ENCODE data around the gene FMN2. TPM values are rescaled to one million over a fixed set of nuclear protein-coding genes. Genes with fewer than 3 reads are reported as not detected.

FMN2 gene
- total RNA-seq, 4 donors from 2014 or later = 3.6 to 35.5 (median 5.6) TPM

DNA sequence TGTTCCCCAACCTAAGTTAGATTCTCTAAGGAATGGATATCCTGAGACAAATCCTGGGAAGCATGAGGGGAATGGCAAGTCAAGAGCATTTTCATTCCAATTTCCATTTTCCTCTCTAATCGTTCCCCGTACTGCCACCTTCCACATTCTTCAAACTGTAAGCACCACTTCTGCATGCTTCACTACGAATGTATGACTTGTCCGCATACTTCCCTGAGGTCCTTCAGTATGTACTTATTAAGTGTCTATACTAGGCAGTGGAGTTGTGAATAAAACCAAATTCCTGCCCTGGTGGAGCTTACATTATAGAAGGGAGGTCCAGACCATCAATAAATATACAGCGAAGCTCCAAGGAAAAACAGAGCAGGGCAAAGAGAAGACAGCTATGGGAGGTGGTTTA, 365.5 kb downstream of the FMN2 start:
- intact Hi-C loops (cut with DNase I; ENCODE audit: low total_unique reads) = no loop called here
- WGBS, 2 donors (ENCODE audit: low coverage in 1 of 2) = 87 to 89% methylated on average over 3 to 5 of the region's 5 CpGs
- Histone ChIP-seq H3K27ac (no peak overlapping the region), H3K4me1 (peaks cover 0 to 14% (median 6%) of the 10 kb centered on the region in 4 donors), H3K36me3 (no peaks in the 10 kb centered on the region), H3K27me3 (no peaks in the 10 kb centered on the region), H3K9me3 (no peaks in the 10 kb centered on the region), H3K4me3 (no peak overlapping the region)
- in situ Hi-C loops (cut with MboI; ENCODE audit: low pct_ligation_motif_present in 1 of 4, low pct_unique_long_range_greater_than_20kb in 1 of 4, low sequenced_read_pairs in 3 of 4) = no loop called here
- no peak for DNase-seq
- TF ChIP-seq POLR2A (IDR thresholded peaks at IDR 0.05) (no peak), CTCF (IDR thresholded peaks at IDR 0.05) (no peak), POLR2AphosphoS5 (IDR thresholded peaks at IDR 0.05) (no peak), EP300 (IDR thresholded peaks at IDR 0.05; ENCODE audit: low read depth) (no peak)

DNA sequence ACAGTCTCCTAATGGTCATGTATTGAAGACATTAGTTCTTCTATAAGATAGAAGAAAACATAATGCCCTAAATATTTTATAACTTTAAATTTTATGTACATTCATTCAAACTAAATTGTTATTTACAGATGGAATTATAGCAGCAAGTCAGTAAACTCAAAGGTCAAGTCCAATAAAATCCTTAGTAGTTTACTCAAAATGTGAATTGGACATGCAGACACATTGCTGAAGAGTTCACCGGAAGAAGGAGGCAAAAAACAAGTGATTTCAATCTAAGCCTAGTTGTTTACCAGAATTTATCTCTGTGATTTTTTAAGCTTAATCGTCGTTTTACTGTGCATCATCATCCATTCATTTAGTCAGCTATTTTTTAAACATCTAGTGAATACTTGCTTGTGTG, 370.6 kb downstream of the FMN2 start:
- no peaks in the 10 kb centered on the region for H3K9me3 ChIP-seq
- peak overlapping the region in 2 of 4 donors; percentile 8 to 10 for H3K27ac ChIP-seq
- WGBS, 2 donors (ENCODE audit: low coverage in 1 of 2) = 27 to 32% methylated on average over 3 of the region's 3 CpGs
- H3K4me3 ChIP-seq = no peak overlapping the region
- TF ChIP-seq POLR2AphosphoS5 (IDR thresholded peaks at IDR 0.05) = no peak
- TF ChIP-seq POLR2A (IDR thresholded peaks at IDR 0.05) = no peak
- no peak for TF ChIP-seq EP300 (IDR thresholded peaks at IDR 0.05; ENCODE audit: low read depth)
- no peak for TF ChIP-seq CTCF (IDR thresholded peaks at IDR 0.05)
- intact Hi-C loops (cut with DNase I; ENCODE audit: low total_unique reads) = no loop called here
- no peak for DNase-seq
- in situ Hi-C loops (cut with MboI; ENCODE audit: low pct_ligation_motif_present in 1 of 4, low pct_unique_long_range_greater_than_20kb in 1 of 4, low sequenced_read_pairs in 3 of 4) = no loop called here
- H3K4me1 ChIP-seq = peaks cover 0 to 23% (median 10%) of the 10 kb centered on the region in 4 donors
- H3K36me3 ChIP-seq = no peaks in the 10 kb centered on the region
- H3K27me3 ChIP-seq = no peaks in the 10 kb centered on the region

DNA sequence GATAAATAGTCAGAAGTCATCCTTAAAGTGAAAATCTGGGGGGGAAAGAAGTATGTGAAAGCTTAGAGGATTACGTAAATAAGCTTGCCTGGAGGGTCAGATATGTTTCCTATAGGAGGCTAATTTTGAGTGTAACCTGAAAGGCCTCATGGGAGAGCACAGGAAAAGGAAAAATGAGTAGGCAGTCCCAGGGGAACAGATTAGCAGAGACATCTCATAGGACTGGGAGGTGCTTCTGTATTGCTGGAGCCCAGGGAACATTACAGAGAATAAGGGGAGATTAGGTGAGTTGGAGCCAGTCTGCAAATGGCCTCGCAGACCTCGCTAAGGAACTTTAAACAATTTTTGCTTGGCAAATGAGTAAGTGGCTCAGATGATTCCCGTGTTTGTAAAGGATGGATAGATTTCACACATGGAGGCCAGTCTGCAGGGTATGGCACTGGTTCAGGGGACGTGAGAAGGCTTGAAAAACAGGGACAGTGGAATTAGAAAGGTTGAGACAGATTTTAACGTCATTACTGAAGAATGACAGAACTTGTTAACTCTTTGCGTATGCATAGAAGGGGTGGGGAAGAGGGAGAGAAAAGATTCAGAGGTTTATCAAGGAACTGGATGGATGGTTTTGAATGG, 371.2 kb downstream of the FMN2 start:
- H3K4me1 ChIP-seq = peaks cover 0 to 23% (median 10%) of the 10 kb centered on the region in 4 donors
- H3K27ac ChIP-seq = peak overlapping the region in 2 of 4 donors; percentile 8 to 10
- no peak for DNase-seq
- no peaks in the 10 kb centered on the region for H3K9me3 ChIP-seq
- intact Hi-C loops (cut with DNase I; ENCODE audit: low total_unique reads) = no loop called here
- no peak overlapping the region for H3K4me3 ChIP-seq
- no peaks in the 10 kb centered on the region for H3K27me3 ChIP-seq
- H3K36me3 ChIP-seq = no peaks in the 10 kb centered on the region
- TF ChIP-seq POLR2A (IDR thresholded peaks at IDR 0.05) (no peak), POLR2AphosphoS5 (IDR thresholded peaks at IDR 0.05) (no peak), CTCF (IDR thresholded peaks at IDR 0.05) (no peak), EP300 (IDR thresholded peaks at IDR 0.05; ENCODE audit: low read depth) (no peak)
- WGBS, 2 donors (ENCODE audit: low coverage in 1 of 2) = 70 to 80% methylated on average over 5 to 7 of the region's 7 CpGs
- in situ Hi-C loops (cut with MboI; ENCODE audit: low pct_ligation_motif_present in 1 of 4, low pct_unique_long_range_greater_than_20kb in 1 of 4, low sequenced_read_pairs in 3 of 4) = no loop called here

- Histone ChIP-seq H3K27ac (no peak overlapping the region), H3K4me3 (no peak overlapping the region), H3K9me3 (no peaks in the 10 kb centered on the region), H3K27me3 (no peaks in the 10 kb centered on the region), H3K4me1 (peaks cover 0 to 17% (median 8%) of the 10 kb centered on the region in 4 donors), H3K36me3 (no peaks in the 10 kb centered on the region)
- intact Hi-C loops (cut with DNase I; ENCODE audit: low total_unique reads) = no loop called here
- TF ChIP-seq EP300 (IDR thresholded peaks at IDR 0.05; ENCODE audit: low read depth) = no peak
- TF ChIP-seq POLR2A (IDR thresholded peaks at IDR 0.05) = no peak
- no peak for TF ChIP-seq POLR2AphosphoS5 (IDR thresholded peaks at IDR 0.05)
- TF ChIP-seq CTCF (IDR thresholded peaks at IDR 0.05) = no peak
- 67 to 73% methylated on average over 2 of the region's 2 CpGs for WGBS, 2 donors (ENCODE audit: low coverage in 1 of 2)
- DNase-seq = no peak
- in situ Hi-C loops (cut with MboI; ENCODE audit: low pct_ligation_motif_present in 1 of 4, low pct_unique_long_range_greater_than_20kb in 1 of 4, low sequenced_read_pairs in 3 of 4) = no loop called here
Observed at GRCh38 chr1:240464099-240464498, 372.4 kb downstream of the FMN2 start.
